ENCODE results near the gene HOATZ. TPM values are rescaled to one million over a fixed set of nuclear protein-coding genes. Genes with fewer than 3 reads are reported as not detected.

HOATZ gene
- total RNA-seq, 1 donor from 2014 or later = not detected

DNA sequence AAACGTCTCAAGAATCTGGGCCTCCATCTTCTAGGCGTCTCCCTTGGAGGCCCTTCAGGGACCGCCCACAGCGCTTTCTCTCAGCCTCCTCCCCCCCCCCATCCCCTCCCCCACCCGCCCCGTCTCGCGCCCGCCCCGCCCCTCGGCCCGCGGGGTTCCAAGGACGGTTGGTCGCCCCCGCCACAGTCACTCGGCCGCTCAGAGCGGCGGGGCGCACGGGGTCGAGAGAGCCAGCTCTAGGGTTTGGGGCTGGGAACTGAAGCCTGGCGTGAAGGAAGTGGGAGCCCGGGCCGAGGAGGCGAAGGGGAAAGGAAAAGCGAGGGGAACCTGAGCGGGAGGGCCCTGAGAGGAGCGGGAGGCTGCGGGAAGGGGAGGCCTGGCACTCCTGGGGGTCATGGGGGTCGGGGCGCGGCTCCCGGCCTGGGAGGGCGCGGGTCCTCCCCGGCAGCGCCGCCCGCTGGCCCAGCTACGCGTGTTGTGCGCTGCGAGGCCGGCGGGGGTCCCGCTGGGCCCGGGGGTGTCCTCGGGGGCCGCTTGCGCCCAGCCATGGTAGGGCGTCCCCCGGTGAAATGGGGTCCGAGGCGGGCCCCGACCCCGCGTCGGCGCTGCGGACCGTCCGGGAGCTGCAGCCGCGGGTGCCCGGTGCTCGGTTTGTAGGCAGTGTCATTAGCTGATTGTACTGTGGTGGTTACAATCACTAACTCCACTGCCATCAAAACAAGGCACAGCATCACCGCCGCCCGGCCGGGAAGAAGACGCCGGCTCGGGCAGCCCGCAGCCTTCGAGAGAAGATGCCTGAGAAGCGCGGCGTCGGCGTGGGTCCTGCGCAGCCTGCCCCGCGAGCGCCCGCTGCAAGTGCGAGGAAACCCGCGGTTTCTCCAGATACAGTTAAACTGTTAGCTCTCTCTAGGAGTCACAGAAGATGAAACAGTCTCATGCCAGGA, 2.0 kb upstream of the HOATZ start, which contains the start of gene BTG4:
Gene BTG4 (minus strand): TSS at position 91 of the 944 bp plus-strand sequence. CDS start 13,610 bp downstream, outside the sequence.
- Histone ChIP-seq H3K36me3 (no peaks in the 10 kb centered on the region), H3K4me3 (peak within 1 kb of the TSS; percentile 56 to 60), H3K27me3 (no peaks in the 10 kb centered on the region), H3K27ac (no peak within 1 kb of the TSS), H3K9me3 (no peaks in the 10 kb centered on the region), H3K4me1 (peaks cover 0 to 11% of the 10 kb centered on the region in 2 donors)
- no peak for DNase-seq (ENCODE audit: low spot score in 2 of 2)
- TF ChIP-seq, protein P1, sequence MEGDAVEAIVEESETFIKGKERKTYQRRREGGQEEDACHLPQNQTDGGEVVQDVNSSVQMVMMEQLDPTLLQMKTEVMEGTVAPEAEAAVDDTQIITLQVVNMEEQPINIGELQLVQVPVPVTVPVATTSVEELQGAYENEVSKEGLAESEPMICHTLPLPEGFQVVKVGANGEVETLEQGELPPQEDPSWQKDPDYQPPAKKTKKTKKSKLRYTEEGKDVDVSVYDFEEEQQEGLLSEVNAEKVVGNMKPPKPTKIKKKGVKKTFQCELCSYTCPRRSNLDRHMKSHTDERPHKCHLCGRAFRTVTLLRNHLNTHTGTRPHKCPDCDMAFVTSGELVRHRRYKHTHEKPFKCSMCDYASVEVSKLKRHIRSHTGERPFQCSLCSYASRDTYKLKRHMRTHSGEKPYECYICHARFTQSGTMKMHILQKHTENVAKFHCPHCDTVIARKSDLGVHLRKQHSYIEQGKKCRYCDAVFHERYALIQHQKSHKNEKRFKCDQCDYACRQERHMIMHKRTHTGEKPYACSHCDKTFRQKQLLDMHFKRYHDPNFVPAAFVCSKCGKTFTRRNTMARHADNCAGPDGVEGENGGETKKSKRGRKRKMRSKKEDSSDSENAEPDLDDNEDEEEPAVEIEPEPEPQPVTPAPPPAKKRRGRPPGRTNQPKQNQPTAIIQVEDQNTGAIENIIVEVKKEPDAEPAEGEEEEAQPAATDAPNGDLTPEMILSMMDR (IDR thresholded peaks at IDR 0.05) = no peak
- intact Hi-C loops (cut with DNase I) = no loop called here

GRCh38 chr11:111513240-111513605, 1.4 kb upstream of the HOATZ start:
- TF ChIP-seq, protein P1 (IDR thresholded peaks at IDR 0.05) = no peak
- Histone ChIP-seq H3K27me3 (no peaks in the 10 kb centered on the region), H3K4me1 (peaks cover 0 to 11% of the 10 kb centered on the region in 2 donors), H3K4me3 (peak overlapping the region; percentile 56 to 60), H3K9me3 (no peaks in the 10 kb centered on the region), H3K27ac (no peak overlapping the region), H3K36me3 (no peaks in the 10 kb centered on the region)
- no peak for DNase-seq (ENCODE audit: low spot score in 2 of 2)
- intact Hi-C loops (cut with DNase I) = no loop called here

DNA sequence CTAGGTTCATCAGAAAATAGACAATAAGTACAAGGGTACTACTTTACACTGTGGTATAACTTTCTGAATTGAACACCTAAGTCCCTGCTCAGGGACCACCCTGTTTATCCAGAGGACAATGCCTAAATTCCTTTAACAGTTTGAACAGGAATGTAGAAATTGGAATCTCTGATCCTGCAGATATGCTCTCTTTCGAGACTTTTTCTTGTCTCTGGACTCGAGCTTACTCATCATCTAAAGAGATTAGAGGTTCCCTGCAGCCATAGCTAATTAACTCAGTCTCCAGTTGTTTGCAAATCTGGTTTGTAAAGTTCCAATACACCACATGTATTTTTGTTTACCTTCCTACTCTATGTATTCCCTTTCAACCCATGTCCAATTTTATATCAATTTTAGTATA, 1.0 kb downstream of the HOATZ start:
- Histone ChIP-seq H3K27ac (no peak overlapping the region), H3K9me3 (no peaks in the 10 kb centered on the region), H3K36me3 (no peaks in the 10 kb centered on the region), H3K27me3 (no peaks in the 10 kb centered on the region), H3K4me1 (peaks cover 0 to 11% of the 10 kb centered on the region in 2 donors), H3K4me3 (no peak overlapping the region)
- DNase-seq (ENCODE audit: low spot score in 2 of 2) = no peak
- intact Hi-C loops (cut with DNase I) = no loop called here
- TF ChIP-seq, protein P1 (IDR thresholded peaks at IDR 0.05) = no peak

GRCh38 chr11:111518668-111519067, 4.1 kb downstream of the HOATZ start:
- no peaks in the 10 kb centered on the region for H3K27me3 ChIP-seq
- no peak for DNase-seq (ENCODE audit: low spot score in 2 of 2)
- H3K9me3 ChIP-seq = no peaks in the 10 kb centered on the region
- TF ChIP-seq, protein P1 (IDR thresholded peaks at IDR 0.05) = no peak
- H3K36me3 ChIP-seq = no peaks in the 10 kb centered on the region
- intact Hi-C loops (cut with DNase I) = no loop called here
- H3K4me1 ChIP-seq = no peaks in the 10 kb centered on the region
- no peak overlapping the region for H3K27ac ChIP-seq
- H3K4me3 ChIP-seq = no peak overlapping the region

DNA sequence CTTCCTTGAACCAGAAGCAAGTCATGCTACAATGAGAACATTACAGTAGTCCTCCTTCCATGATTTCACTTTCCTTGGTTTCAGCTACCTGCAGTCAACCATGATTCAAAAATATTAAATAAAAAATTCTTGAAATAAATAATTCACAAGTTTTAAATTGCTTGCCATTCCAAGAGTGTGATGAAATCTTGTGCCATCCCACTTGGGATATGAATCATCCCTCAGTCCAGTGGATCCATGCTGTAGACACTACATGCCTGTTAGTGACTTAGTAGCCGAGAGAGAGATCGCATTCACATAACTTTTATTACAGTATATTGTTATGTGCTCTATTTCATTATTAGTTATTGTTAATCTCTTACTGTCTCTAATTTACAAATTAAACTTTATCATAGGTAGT, 6.0 kb downstream of the HOATZ start:
- TF ChIP-seq, protein P1 (IDR thresholded peaks at IDR 0.05) = no peak
- DNase-seq (ENCODE audit: low spot score in 2 of 2) = no peak
- H3K27me3 ChIP-seq = no peaks in the 10 kb centered on the region
- H3K36me3 ChIP-seq = no peaks in the 10 kb centered on the region
- no peak overlapping the region for H3K4me3 ChIP-seq
- H3K4me1 ChIP-seq = no peaks in the 10 kb centered on the region
- intact Hi-C loops (cut with DNase I) = no loop called here
- no peaks in the 10 kb centered on the region for H3K9me3 ChIP-seq
- H3K27ac ChIP-seq = no peak overlapping the region
